HG03457 (cell line): Measurements from ENCODE around the gene ALS2CL.
A peak's percentile ranks its signal among the peaks of the same experiment; 100 is the strongest.

ENCODE experiments used
- ATAC-seq: cut with Tn5 transposase; IDR thresholded peaks from one replicate; pipeline ENCODE4 v1.9.1; 2021; ENCODE audit warnings: moderate number of reproducible peaks; ENCODE audit not compliant: unreplicated experiment

The ALS2CL gene

DNA sequence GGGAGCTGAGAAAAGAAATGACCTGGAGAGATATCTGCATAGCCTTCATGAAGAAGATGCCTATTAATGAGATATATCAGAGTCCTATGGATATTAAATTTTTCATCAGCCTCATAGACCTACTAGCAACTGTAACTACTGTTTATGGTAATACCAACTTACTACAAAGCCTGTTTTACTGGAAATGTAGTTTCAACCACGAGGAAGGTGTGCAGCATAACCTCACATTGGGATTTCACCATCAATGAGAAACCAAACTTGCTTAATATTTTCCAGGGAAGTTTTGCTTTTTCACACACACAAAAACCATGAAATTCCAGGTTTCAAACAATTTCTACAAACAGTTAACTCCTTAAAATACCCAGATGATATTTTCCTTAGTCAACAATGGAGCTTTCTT is 49.8 kb downstream of the ALS2CL start:
- ATAC-seq = no peak

DNA sequence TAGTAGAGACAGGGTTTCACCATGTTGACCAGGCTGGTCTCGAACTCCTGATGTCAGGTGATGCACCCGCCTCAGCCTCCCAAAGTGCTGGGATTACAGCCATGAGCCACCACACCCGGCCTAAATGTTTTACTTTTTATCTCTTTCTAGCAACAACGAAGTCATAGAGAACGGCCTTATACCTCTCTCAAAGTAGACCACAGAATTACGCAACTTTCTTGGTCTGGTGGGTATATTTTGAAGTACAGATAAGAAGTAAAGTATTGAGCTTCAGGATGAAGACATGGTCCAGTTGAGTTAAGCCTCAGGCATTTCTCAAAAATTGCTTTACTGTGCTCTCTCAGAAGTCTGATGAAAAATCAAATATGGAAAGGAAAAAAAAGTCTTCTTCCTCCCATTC is 50.5 kb downstream of the ALS2CL start:
- no peak for ATAC-seq

DNA sequence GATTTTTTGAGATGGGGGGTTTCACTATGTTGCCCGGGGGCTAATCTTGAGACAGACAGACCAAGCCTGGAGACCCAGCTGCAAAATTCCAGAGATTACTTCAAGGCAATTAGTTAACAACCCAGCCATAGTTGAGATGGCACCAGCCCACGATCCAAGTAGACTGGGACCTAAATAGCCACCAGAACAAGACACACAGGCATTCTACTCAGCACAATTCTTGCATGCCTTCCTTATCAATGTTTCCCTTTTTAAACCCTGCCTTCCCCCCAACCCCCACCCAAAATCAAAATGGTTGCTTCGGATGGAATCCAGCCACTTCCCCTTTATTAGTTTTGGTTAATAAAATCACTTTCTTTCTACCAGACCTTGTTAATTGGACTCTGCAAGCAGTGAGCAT is 52.6 kb downstream of the ALS2CL start:
- ATAC-seq = no peak

DNA sequence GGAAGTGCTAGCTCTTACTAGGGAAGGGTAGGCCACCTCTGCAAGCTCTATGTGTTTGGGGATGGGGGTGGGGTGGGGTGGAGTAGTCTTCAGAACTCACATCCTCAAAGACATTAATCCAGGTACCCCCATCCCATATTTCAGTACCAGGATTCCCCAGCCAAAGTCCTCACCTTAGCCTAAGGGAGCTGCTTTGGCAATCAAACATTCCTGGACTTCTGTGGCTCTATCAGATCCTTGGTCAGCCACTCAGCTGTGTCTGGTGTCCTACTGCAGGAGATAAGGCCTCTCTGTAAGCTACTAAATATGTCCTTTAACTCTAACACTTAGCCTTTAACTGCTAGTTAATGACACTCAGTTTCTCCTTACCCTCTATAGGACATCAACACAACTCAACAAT is 54.3 kb downstream of the ALS2CL start:
- no peak for ATAC-seq

DNA sequence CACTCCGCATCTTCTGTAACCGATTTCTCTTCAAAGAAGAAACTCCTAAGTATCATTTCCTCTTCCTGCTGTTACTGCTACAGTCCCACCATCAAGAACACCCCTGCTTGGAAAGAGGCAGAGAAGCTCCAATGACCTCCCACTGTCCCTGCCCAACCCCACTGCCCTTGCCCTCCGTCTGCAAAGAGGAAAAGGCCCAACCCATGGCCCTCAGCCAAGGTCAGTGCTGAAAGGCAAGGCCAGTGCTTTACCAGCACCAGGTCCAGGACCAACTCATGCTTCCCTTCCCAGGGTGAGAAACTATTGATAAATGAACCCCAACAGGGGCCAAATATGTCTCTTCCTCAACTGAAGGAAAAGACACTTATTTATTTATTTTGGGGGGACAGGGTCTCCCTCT is 58.6 kb downstream of the ALS2CL start:
- no peak for ATAC-seq

DNA sequence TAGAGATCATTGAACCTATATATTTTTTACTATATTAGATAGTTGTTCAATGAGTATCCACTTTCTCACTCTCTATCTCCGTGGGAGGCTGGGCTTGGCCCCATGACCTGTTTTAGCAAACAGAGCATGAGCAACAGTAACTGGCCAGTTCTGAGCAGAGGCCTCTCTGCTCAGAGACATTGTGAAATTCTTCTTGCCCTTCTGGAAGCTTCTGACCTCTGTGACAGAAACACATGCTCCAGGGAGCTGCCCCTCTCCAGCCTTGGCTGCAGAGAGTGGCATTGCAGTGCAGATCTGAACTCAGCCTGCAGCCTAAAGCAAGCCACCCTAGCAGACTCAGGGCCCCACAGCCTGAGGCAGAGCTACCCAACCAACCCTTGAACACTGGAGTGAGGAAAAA is 60.7 kb downstream of the ALS2CL start:
- ATAC-seq = no peak

DNA sequence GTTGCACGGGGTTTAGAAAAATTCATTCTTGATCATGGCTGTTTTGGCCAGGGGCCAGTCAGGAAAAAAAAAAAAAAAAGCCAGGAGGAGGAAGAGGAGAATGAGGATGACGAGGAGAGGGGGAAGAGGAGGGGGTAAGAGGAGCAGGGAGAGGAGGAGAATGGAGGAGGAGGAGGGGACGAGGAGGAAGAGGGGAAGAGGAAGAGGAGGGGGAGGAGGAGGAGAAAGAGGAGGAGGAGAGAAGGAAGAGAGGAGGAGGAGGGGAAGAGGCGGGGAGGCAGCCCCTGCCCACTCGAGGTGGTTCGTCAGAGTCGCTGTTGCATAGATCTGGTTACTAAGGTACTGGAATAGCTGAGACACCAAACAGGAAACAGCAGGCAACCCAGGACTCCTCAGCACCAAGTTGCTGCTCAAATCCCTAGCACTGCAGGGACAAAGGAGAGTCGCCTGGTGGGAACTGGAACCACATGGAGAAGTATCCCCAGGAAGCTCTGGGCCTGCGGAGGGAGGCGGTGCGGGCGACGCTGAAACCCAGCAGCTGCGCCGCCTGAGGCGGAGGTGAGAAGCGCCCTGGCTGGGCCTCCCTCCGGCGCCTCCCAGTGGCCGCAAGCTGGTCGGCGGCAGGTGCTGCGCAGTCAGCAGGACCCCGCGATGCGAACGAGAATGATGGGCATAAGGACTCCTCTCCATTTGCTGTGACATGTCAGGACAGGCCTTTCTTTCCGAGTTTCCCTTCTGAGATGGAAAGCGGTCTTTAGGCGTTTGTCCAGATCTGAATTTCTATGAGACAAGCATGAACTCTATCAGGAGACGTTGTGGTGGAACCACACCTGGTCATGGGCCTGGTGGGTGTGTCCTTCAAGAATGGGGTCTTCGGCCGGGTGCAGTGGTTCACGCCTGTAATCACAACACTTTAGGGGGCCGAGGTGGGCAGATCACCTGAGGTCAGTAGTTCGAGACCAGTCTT is 63.6 kb downstream of the ALS2CL start:
- peak; percentile 65 for ATAC-seq

DNA sequence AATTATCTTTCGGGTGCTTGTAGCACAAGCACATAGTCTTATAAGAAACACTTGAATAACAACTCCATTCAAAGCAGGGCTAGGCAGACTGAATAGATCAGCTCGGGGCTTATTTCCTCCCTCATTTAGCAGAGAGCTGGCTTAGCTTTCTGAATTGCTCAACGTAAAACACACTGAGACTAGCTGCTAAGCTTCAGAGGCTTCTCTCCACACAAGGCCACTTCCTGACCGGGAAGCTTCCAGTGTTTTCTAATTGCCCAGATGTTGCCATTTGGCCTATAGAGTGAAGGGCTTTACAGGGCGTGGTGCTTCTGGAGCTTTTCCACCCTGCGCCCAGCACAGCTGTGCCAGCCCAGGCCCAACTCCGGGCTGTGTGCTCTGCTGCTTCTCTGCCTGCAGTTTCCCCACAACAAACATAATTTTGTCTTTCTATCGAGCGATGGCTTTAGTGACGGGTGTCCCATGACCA is 64.5 kb downstream of the ALS2CL start:
- no peak for ATAC-seq

DNA sequence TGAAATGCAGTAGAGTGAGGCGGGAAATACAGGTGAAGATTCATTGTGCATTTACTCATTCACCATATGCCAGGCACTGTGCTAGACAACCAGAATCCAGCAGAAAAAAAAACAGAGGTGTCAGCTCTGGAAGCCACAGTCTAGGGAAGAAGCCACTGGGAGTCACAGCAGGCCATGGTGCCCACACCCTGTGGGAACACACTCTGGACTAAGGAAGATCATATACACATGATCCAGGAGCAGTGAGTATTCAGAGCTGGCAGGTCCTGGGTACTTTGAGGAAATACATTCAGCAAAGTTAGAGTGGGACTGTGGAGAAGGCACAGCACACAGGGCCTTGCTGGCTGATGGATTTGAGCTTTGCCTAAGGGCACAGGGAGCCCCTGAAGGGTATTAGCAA is 66.4 kb downstream of the ALS2CL start:
- ATAC-seq = no peak

DNA sequence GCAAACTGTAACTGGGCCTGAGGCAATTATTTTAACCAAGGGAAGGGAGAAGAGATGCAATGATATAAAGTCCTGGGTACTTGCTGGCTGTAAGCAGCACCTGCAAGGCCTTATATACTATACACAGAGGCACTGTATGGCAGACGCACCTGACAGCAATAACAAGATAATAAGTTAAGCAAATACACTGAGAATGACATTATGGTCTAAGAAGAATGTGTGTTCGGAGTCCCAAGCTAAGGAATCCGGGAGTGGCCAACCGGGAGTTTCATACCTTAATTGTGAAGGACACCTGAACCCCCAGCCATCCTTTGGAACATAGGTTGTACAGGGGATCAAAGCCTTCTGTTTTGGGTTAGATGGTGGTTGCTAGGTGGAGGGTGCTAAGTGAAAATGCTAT is 67.4 kb downstream of the ALS2CL start:
- ATAC-seq = no peak

DNA sequence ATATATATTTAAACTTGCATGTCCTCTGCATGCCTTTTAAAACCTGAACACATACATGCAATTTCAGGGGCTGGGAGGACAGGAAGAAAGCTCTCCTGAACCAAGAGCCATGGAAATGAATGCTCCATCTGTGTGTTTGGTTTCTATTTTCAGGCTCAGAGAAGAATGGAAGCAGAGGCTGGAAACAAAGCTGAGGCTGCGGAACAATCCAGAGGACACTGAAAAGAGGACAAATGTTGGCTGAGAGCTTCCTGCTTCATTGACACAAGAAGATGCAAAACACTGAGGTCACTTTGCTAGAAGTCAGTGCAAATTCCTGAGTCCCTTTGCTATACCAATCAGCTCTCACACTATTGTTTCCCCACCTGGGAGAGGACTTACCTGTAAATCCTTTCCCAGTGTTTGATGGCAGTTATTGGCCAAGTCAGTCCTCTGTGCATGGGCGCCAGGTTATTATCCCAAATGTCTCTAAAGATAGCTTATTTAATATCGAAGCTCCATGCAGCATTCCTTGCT is 68.4 kb downstream of the ALS2CL start:
- ATAC-seq = no peak

DNA sequence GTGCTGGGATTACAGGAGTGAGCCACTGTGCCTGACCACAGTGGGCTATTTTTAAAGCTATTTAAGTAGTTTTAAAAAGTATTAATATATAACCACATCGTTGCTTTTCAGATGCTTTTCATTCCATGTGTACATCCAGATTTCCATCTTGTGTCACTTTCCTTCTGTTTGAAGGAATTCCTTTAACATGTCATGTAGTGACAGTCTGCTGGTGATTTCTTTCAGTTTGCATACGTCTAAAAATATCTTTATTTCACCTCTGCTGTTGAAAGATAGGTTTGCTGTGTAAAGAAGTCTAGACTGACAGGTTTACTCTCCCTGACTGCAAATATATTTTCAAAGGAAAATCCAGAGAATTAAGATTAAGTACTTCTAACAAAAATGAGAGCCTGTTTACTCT is 68.9 kb downstream of the ALS2CL start:
- ATAC-seq = no peak

DNA sequence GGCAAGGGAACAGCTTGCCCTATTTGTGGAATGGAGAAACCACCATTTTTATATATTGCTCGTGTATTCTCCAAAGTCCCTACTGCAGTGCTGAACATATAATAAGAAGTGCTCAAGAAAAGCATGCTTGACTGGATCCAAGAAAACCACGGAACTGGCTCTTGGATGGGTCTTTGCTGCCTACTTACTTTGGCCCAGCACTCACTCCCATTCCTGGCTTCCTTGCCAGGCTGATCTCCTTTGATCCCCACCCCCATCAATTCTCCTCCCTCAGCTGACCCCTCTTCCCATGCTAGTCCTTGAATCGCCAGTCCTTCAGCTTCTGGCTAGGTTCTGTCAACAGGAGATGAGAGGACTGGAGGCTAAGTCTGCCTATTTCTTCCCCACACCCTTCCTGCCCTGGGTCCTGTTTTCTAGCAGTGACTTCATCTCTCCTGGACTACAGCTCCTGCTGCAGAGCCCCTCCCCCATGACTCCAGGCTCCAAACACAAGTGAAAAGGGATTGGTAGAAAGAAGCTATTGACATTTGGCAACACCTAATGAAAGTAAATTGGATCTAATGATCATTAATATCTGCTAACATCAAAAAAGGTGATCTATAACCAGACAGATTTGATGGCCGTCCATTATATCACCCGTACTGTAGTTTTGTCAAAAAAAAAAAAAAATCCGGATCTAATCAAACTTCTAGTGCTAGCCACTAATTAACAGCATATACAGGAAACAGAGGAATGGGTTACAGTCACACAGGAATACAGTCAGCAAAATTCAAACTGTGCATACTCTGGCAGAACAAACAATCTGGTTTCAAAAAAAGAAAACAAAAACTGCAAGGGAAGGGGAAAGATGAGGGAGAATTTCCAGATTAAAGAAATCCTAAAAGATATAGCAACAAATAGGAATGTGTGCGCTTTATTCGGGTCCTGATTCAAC is 73.4 kb downstream of the ALS2CL start:
- no peak for ATAC-seq
